CD4-positive, alpha-beta T cell treated with Interleukin-15 for 4 hours (primary cell): ENCODE measurements around the gene NLK.
A peak's percentile ranks its signal among the peaks of the same experiment; 100 is the strongest.
"Not testable (repeated sequence)": the region's sequence is repeated elsewhere in the genome, so short reads cannot be mapped to it uniquely, and the experiment has no call there.

Experiments
- DNase-seq: peaks from one replicate; pipeline ENCODE4 v3.0.0-alpha.2; 2020; ENCODE audit warnings: low spot score

The NLK gene

DNA sequence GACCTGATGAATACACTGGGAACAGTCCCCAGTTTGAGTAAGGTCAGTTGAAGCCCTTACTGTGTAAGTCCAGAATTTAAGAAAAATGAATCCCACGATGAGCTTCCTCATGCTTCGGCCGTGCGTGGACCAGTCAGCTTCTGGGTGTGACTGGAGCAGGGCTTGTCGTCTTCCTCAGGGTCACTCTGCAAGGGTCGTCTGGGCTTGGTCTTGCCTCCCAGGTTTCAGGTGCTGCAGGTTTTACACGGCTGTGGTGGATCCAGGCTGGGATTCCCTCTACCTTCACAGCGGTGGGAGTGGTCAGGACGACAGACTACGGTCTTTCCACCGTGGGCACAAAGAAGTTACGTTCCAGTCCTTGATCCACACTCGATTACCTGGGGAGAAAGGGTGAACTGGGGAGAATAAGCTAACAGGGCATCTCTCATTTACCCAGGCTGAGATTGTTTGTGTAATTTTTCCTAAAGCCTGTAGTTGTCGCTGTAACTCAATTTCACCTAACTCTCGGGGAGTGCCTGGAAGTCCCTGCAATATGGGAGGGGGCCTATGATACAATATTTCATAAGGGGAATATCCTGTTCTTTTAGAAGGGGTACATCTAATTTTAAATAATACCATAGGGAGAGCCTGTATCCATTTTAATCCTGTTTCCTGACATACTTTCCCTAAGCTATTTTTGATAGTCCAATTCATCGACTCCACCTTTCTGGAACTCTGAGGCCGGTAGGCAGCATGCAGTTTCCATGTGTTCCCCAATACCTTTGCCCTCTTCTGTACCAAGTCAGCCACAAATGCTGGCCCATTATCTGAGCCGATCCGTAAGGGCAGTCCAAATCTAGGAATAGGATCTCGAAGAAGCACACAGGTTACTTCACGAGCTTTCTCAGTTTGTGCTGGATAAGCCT, 190.7 kb downstream of the NLK start:
- peak; percentile 17 for DNase-seq

GRCh38 chr17:28233872-28234856, 191.7 kb downstream of the NLK start:
- DNase-seq: not testable (repeated sequence)

GRCh38 chr17:28235066-28235700, 192.7 kb downstream of the NLK start:
- DNase-seq: not testable (repeated sequence)

GRCh38 chr17:28236033-28236653, 193.7 kb downstream of the NLK start:
- not testable (repeated sequence) for DNase-seq

DNA sequence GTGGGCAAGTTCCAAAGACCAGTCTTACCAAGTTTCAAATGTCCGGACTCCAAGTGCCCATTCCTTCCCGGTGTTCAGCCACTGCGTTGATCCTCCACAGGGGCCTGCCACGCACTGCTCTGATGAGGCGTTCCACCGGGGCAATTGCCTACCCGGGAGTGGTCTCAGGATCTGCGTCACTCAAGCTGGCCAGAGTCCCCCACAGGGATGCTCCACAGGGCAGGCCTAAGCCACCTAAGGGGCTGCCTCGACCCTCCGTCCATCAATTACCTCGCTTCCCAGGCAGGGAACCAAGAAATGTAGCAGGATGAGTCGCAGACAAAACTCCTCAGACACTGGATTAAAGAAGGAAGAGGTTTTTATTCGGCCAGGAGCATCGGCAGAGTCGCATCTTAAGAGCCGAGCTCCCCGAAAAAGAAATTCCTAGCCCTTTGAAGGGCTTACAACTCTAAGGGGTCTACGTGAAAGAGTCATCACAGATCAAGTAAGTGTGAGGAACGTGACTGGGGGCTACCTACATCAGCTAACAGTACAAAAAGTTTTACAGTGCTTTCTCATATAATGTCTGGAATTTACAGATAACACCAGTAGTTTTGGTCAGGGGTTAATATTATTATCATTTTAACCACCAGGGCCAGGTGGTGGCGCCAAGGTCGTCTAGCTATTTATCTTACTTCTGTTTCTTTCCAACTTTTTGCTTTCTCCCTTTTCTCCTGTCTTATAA, 196.2 kb downstream of the NLK start:
- not testable (repeated sequence) for DNase-seq

DNA sequence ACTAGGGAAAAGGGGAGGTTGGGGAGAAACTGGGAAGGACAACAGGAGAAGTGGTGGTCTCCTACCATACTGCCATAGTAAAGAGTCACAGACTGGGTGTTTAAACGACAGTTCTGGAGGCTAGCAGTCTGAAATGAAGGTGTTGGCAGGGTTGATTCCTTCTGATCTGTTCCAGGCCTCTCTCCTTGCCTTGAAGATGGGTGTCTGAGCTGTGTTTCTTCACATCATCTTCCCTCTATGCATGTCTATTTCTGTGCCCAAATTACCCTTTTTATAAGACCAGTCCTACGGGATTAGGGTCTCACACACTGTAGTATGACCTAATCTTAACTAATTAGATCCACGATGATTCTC, 196.8 kb downstream of the NLK start:
- no peak for DNase-seq

- DNase-seq: no peak
Observed at GRCh38 chr17:28240688-28241340, 198.3 kb downstream of the NLK start.

DNA sequence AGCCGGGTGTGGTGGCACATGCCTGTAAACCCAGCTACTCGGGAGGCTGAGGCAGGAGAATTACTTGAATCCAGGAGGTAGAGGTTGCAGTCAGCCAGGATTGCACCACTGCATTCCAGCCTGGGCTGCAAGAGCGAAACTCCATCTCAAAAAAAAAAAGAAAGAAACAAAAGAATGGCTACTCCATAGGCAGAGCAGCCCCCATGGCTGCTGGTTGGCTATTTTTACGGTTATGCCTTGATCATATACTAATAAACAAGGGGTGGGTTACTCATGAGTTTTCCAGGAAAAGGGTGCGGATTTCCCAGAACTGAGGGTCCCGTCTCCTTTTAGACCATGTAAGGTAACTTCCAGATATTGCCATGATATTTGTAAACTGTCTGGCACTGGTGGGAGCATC, 200.3 kb downstream of the NLK start:
- no peak for DNase-seq

DNA sequence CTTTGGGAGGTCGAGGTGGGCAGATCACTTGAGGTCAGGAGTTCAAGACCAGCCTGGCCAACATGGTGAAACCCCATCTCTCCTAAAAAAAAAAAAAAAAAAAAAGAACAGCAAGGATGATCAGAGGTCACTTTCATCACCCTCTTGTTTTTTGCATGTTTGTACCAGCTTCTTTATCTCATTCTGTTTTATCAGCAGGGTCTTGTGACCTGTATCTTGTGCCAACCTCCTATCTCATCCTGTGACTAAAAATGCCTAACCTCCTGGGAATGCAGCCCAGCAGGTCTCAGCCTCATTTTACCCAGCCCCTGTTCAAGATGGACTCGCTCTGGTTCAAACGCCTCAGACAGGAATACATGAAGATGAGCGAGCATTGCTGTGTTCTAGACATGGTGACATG, 200.8 kb downstream of the NLK start:
- not testable (repeated sequence) for DNase-seq

DNA sequence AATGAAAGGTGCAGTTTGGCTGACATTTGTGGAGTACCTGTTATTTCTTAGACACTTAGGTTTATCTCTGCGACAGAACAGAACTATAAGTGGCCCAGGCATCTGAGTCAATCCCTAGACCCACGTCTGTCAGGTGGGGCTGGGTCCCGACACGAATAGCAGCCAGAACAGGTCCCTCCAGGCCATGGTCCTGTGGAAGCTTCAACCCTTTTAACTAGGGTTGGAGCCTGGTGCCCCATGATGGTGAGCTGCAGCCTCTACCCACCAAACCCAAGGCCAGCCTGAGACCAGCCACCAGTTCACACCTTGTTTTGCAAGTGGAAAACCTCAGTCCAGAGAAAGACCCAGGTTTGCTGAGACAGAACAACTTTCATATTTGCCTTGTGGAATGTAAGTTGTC, 202.0 kb downstream of the NLK start:
- DNase-seq: no peak
